Transverse colon (tissue), 4 donors: ENCODE measurements around the gene SMYD1.

Experiments used
- CTCF ChIP-seq, 5 experiments: fragments of 200-600 bp in 3 of 5; fragments of 450-650 bp in 2 of 5; sonication (generic) in 3 of 5; IDR thresholded peaks; 1 replicate in 2 of 5; 2 replicates in 3 of 5; pipeline ENCODE4 v1.5.1; 2016 to 2017; ENCODE audit warnings: antibody characterized with exemption in 5 of 5, inconsistent platforms in 3 of 5, mild to moderate bottlenecking in 2 of 5, moderate library complexity in 1 of 5
- POLR2A ChIP-seq: fragments of 450-650 bp; IDR thresholded peaks from one replicate; pipeline ENCODE4 v1.6.1; 2016; ENCODE audit warnings: antibody characterized with exemption, mild to moderate bottlenecking, moderate library complexity
- POLR2AphosphoS5 ChIP-seq, 3 donors: sonication (generic); formaldehyde crosslinking; IDR thresholded peaks; one replicate each; pipeline ENCODE4 v1.6.1; 2016; ENCODE audit warnings: antibody characterized with exemption in 3 of 3

- no peak for TF ChIP-seq CTCF (IDR thresholded peaks at IDR 0.05)
- TF ChIP-seq POLR2A, result no peak
- no peak for TF ChIP-seq POLR2AphosphoS5 (IDR thresholded peaks at IDR 0.05)
These were observed 25.1 kb downstream of the SMYD1 start for GRCh38 chr2:88092773-88093172.
